ENCODE results near the gene BST1. TPM values are rescaled to one million over a fixed set of nuclear protein-coding genes. Genes with fewer than 3 reads are reported as not detected.
"Not testable (repeated sequence)": the region's sequence is repeated elsewhere in the genome, so short reads cannot be mapped to it uniquely, and the experiment has no call there.

BST1 gene
- total RNA-seq, 2 experiments from 2014 or later: 0.40 to 0.95 TPM

GRCh38 chr4:15757054-15757453 is 54.2 kb downstream of the BST1 start:
- CTCF ChIA-PET: interaction anchor here (0.7 to 6.0 kb wide), 18 partner anchors 9 to 199 kb away, joined by 3 to 69 read pairs (median 8); partner anchors contain the start of genes BST1, FAM200B and FBXL5
- Mint-ChIP-seq H3K36me3 (ENCODE audit: low read depth) (peaks cover 4% of the 10 kb centered on the region), H3K4me1 (peaks cover 58% of the 10 kb centered on the region), H3K27ac (peak overlapping the region; percentile 98), H3K4me3 (peak overlapping the region; percentile 79), H3K9me3 (peaks cover 5% of the 10 kb centered on the region), H3K27me3 (no peaks in the 10 kb centered on the region)
- no peak for DNase-seq
- POLR2A ChIA-PET: interaction anchor here (0.9 to 5.8 kb wide), 14 partner anchors 9 to 754 kb away, joined by 3 to 224 read pairs (median 6); partner anchors contain the start of genes CD38, FAM200B and FBXL5

GRCh38 chr4:15758294-15758693 is 55.4 kb downstream of the BST1 start:
- ChIA-PET POLR2A (interaction anchor here (5.7 to 5.8 kb wide), 2 partner anchors 12 to 22 kb away, joined by 157 to 224 read pairs; partner anchors contain the start of gene CD38), CTCF (interaction anchor here (1.1 to 6.0 kb wide), 8 partner anchors 8 to 125 kb away, joined by 3 to 69 read pairs (median 21); no protein-coding TSS in a partner anchor)
- peaks cover 60% of the 10 kb centered on the region for H3K4me1 Mint-ChIP-seq
- peaks cover 4% of the 10 kb centered on the region for H3K36me3 Mint-ChIP-seq (ENCODE audit: low read depth)
- no peak for DNase-seq
- peaks cover 5% of the 10 kb centered on the region for H3K9me3 Mint-ChIP-seq
- H3K27ac Mint-ChIP-seq: peak overlapping the region; percentile 17
- no peaks in the 10 kb centered on the region for H3K27me3 Mint-ChIP-seq
- no peak overlapping the region for H3K4me3 Mint-ChIP-seq

GRCh38 chr4:15762460-15762859 is 59.6 kb downstream of the BST1 start:
- ChIA-PET CTCF (interaction anchor here (1.4 to 1.7 kb wide), 2 partner anchors 18 to 41 kb away, joined by 3 to 5 read pairs; no protein-coding TSS in a partner anchor), POLR2A (interaction anchor here (1.0 to 5.4 kb wide), 3 partner anchors 9 to 17 kb away, joined by 4 to 51 read pairs (median 5); partner anchors contain the start of gene CD38)
- H3K9me3 Mint-ChIP-seq, H3K27me3 Mint-ChIP-seq, H3K4me3 Mint-ChIP-seq, DNase-seq: not testable (repeated sequence)
- peak overlapping the region; percentile 69 for H3K27ac Mint-ChIP-seq
- H3K4me1 Mint-ChIP-seq: peaks cover 57% of the 10 kb centered on the region
- H3K36me3 Mint-ChIP-seq (ENCODE audit: low read depth): peaks cover 12% of the 10 kb centered on the region

GRCh38 chr4:15765391-15765790 is 62.5 kb downstream of the BST1 start:
- Mint-ChIP-seq H3K9me3 (no peaks in the 10 kb centered on the region), H3K4me3 (peak overlapping the region; percentile 49), H3K27me3 (no peaks in the 10 kb centered on the region), H3K4me1 (peaks cover 66% of the 10 kb centered on the region), H3K36me3 (ENCODE audit: low read depth) (peaks cover 16% of the 10 kb centered on the region), H3K27ac (peak overlapping the region; percentile 79)
- CTCF ChIA-PET: interaction anchor here (1.4 to 4.3 kb wide), 2 partner anchors 9 to 29 kb away, joined by 3 to 64 read pairs; no protein-coding TSS in a partner anchor
- POLR2A ChIA-PET: interaction anchor here (1.6 to 12.1 kb wide), 3 partner anchors 10 to 17 kb away, joined by 8 to 224 read pairs (median 51); partner anchors contain the start of gene CD38
- DNase-seq: no peak

- Mint-ChIP-seq H3K4me3 (peak overlapping the region; percentile 49), H3K4me1 (peaks cover 72% of the 10 kb centered on the region), H3K27ac (peak overlapping the region; percentile 79), H3K9me3 (no peaks in the 10 kb centered on the region), H3K27me3 (no peaks in the 10 kb centered on the region), H3K36me3 (ENCODE audit: low read depth) (peaks cover 19% of the 10 kb centered on the region)
- ChIA-PET POLR2A (interaction anchor here (0.8 to 12.1 kb wide), 5 partner anchors 11 to 85 kb away, joined by 3 to 224 read pairs (median 8); partner anchors contain the start of gene CD38), CTCF (interaction anchor here (1.0 to 4.3 kb wide), 5 partner anchors 8 to 116 kb away, joined by 3 to 64 read pairs (median 3); no protein-coding TSS in a partner anchor)
- DNase-seq: peak; percentile 75
These were observed 63.2 kb downstream of the BST1 start for GRCh38 chr4:15765910-15766697.

GRCh38 chr4:15766821-15767220 is 64.0 kb downstream of the BST1 start:
- no peak for DNase-seq
- CTCF ChIA-PET: interaction anchor here (1.0 to 4.3 kb wide), 5 partner anchors 8 to 116 kb away, joined by 3 to 64 read pairs (median 3); no protein-coding TSS in a partner anchor
- H3K4me3 Mint-ChIP-seq: no peak overlapping the region
- H3K4me1 Mint-ChIP-seq: peaks cover 74% of the 10 kb centered on the region
- peaks cover 19% of the 10 kb centered on the region for H3K36me3 Mint-ChIP-seq (ENCODE audit: low read depth)
- H3K27me3 Mint-ChIP-seq: no peaks in the 10 kb centered on the region
- H3K9me3 Mint-ChIP-seq: no peaks in the 10 kb centered on the region
- H3K27ac Mint-ChIP-seq: peak overlapping the region; percentile 79
- POLR2A ChIA-PET: interaction anchor here (1.0 to 12.1 kb wide), 4 partner anchors 11 to 19 kb away, joined by 3 to 224 read pairs (median 30); partner anchors contain the start of gene CD38

GRCh38 chr4:15769202-15769601 is 66.3 kb downstream of the BST1 start:
- Mint-ChIP-seq H3K36me3 (ENCODE audit: low read depth) (peaks cover 30% of the 10 kb centered on the region), H3K27me3 (peaks cover 5% of the 10 kb centered on the region), H3K4me3 (no peak overlapping the region), H3K4me1 (peaks cover 83% of the 10 kb centered on the region), H3K9me3 (no peaks in the 10 kb centered on the region), H3K27ac (no peak overlapping the region)
- no peak for DNase-seq
- CTCF ChIA-PET: interaction anchor here (0.7 to 2.9 kb wide), 3 partner anchors 10 to 13 kb away, joined by 3 to 23 read pairs (median 11); no protein-coding TSS in a partner anchor
- POLR2A ChIA-PET: interaction anchor here (4.0 to 12.1 kb wide), 2 partner anchors 12 to 14 kb away, joined by 38 to 224 read pairs; no protein-coding TSS in a partner anchor

GRCh38 chr4:15771216-15772058 is 68.6 kb downstream of the BST1 start:
- Mint-ChIP-seq H3K36me3 (ENCODE audit: low read depth) (peaks cover 39% of the 10 kb centered on the region), H3K4me1 (peaks cover 71% of the 10 kb centered on the region), H3K9me3 (no peaks in the 10 kb centered on the region), H3K27ac (peak overlapping the region; percentile 74), H3K4me3 (peak overlapping the region; percentile 25), H3K27me3 (peaks cover 18% of the 10 kb centered on the region)
- no peak for DNase-seq
- CTCF ChIA-PET: interaction anchor here (2.4 to 2.9 kb wide), 2 partner anchors 8 to 15 kb away, joined by 11 to 23 read pairs; no protein-coding TSS in a partner anchor
- POLR2A ChIA-PET: interaction anchor here (0.8 to 12.1 kb wide), 5 partner anchors 9 to 117 kb away, joined by 3 to 224 read pairs (median 4); no protein-coding TSS in a partner anchor

- Mint-ChIP-seq H3K36me3 (ENCODE audit: low read depth) (peaks cover 34% of the 10 kb centered on the region), H3K4me1 (peaks cover 71% of the 10 kb centered on the region), H3K27ac (no peak overlapping the region), H3K4me3 (no peak overlapping the region), H3K27me3 (peaks cover 24% of the 10 kb centered on the region), H3K9me3 (no peaks in the 10 kb centered on the region)
- CTCF ChIA-PET: interaction anchor here (1.0 to 2.8 kb wide), 3 partner anchors 8 to 43 kb away, joined by 3 to 21 read pairs (median 5); no protein-coding TSS in a partner anchor
- POLR2A ChIA-PET: interaction anchor here (12.1 kb wide), 1 partner anchor 19 kb away, joined by 224 read pairs; no protein-coding TSS in a partner anchor
- no peak for DNase-seq
These were observed 71.2 kb downstream of the BST1 start for GRCh38 chr4:15774020-15774420.

GRCh38 chr4:15776871-15777648 is 74.2 kb downstream of the BST1 start:
- Mint-ChIP-seq H3K27ac (no peak overlapping the region), H3K27me3 (peaks cover 24% of the 10 kb centered on the region), H3K36me3 (ENCODE audit: low read depth) (peaks cover 58% of the 10 kb centered on the region), H3K4me1 (peaks cover 71% of the 10 kb centered on the region), H3K9me3 (no peaks in the 10 kb centered on the region), H3K4me3 (peak overlapping the region; percentile 84)
- CTCF ChIA-PET: interaction anchor here (0.9 to 2.2 kb wide), 3 partner anchors 20 to 29 kb away, joined by 3 to 14 read pairs (median 4); no protein-coding TSS in a partner anchor
- POLR2A ChIA-PET: interaction anchor here (1.1 to 7.6 kb wide), 3 partner anchors 10 to 22 kb away, joined by 4 to 157 read pairs (median 51); no protein-coding TSS in a partner anchor
- no peak for DNase-seq

- Mint-ChIP-seq H3K27ac (peak overlapping the region; percentile 78), H3K27me3 (peaks cover 24% of the 10 kb centered on the region), H3K36me3 (ENCODE audit: low read depth) (peaks cover 58% of the 10 kb centered on the region), H3K9me3 (no peaks in the 10 kb centered on the region), H3K4me1 (peaks cover 71% of the 10 kb centered on the region), H3K4me3 (peak overlapping the region; percentile 84)
- ChIA-PET CTCF (interaction anchor here (0.9 to 2.2 kb wide), 3 partner anchors 21 to 28 kb away, joined by 3 to 14 read pairs (median 4); no protein-coding TSS in a partner anchor), POLR2A (interaction anchor here (4.7 to 7.6 kb wide), 2 partner anchors 13 to 22 kb away, joined by 51 to 157 read pairs; no protein-coding TSS in a partner anchor)
- DNase-seq: no peak
These were observed 74.9 kb downstream of the BST1 start for GRCh38 chr4:15777697-15778288.
